Breast epithelium (tissue), 3 donors: ENCODE data around the gene PDS5A.
"Not testable (repeated sequence)": the region's sequence is repeated elsewhere in the genome, so short reads cannot be mapped to it uniquely, and the experiment has no call there.

Source experiments
- CTCF ChIP-seq, 3 donors: fragments of 450-650 bp; IDR thresholded peaks; one replicate each; pipeline ENCODE4 v1.5.1; 2016 to 2017; ENCODE audit warnings: antibody characterized with exemption in 3 of 3, mild to moderate bottlenecking in 3 of 3, moderate library complexity in 3 of 3
- POLR2A ChIP-seq: fragments of 450-650 bp; IDR thresholded peaks from one replicate; pipeline ENCODE4 v1.6.1; 2016; ENCODE audit warnings: antibody characterized with exemption, mild to moderate bottlenecking, moderate library complexity
- POLR2AphosphoS5 ChIP-seq, 3 donors: sonication (generic); formaldehyde crosslinking; IDR thresholded peaks; one replicate each; pipeline ENCODE4 v1.6.1; 2017; ENCODE audit warnings: antibody characterized with exemption in 3 of 3

GRCh38 chr4:39838431-39838830 lies 139.3 kb downstream of the PDS5A start:
- not testable (repeated sequence) for TF ChIP-seq CTCF (IDR thresholded peaks at IDR 0.05); POLR2AphosphoS5 (IDR thresholded peaks at IDR 0.05); POLR2A
